ENCODE data around the gene SLC2A10. TPM values are rescaled to one million over a fixed set of nuclear protein-coding genes. Genes with fewer than 3 reads are reported as not detected.

SLC2A10 gene
- total and polyA plus RNA-seq, 7 donors = 6.4 to 28.2 (median 9.4) TPM

GRCh38 chr20:46773680-46774079 lies 64.2 kb downstream of the SLC2A10 start:
- Histone ChIP-seq H3K4me3 (no peak overlapping the region), H3K27ac (no peak overlapping the region)

GRCh38 chr20:46774236-46774635 lies 64.8 kb downstream of the SLC2A10 start:
- TF ChIP-seq POLR2AphosphoS5 (IDR thresholded peaks at IDR 0.05) (no peak), POLR2A (IDR thresholded peaks at IDR 0.05) (no peak), CTCF (IDR thresholded peaks at IDR 0.05) (no peak), EP300 (IDR thresholded peaks at IDR 0.05) (no peak)
- Histone ChIP-seq H3K36me3 (no peaks in the 10 kb centered on the region), H3K4me3 (no peak overlapping the region), H3K27me3 (peaks cover 0 to 3% (median 0%) of the 10 kb centered on the region in 3 donors), H3K27ac (no peak overlapping the region), H3K4me1 (no peaks in the 10 kb centered on the region), H3K9me3 (no peaks in the 10 kb centered on the region)
- 22 to 29% methylated on average over 2 of the region's 2 CpGs for WGBS, 2 donors
- intact Hi-C loops (cut with DNase I) = no loop called here
- no peak for DNase-seq

More at GRCh38 chr20:46773680-46774079, 64.2 kb downstream of the SLC2A10 start:
- peaks cover 0 to 3% (median 0%) of the 10 kb centered on the region in 3 donors for H3K27me3 ChIP-seq
- no peaks in the 10 kb centered on the region for H3K9me3 ChIP-seq
- H3K4me1 ChIP-seq = no peaks in the 10 kb centered on the region
- no peaks in the 10 kb centered on the region for H3K36me3 ChIP-seq
- TF ChIP-seq EP300 (IDR thresholded peaks at IDR 0.05) (no peak), POLR2A (IDR thresholded peaks at IDR 0.05) (no peak), POLR2AphosphoS5 (IDR thresholded peaks at IDR 0.05) (no peak), CTCF (IDR thresholded peaks at IDR 0.05) (no peak)
- intact Hi-C loops (cut with DNase I) = no loop called here
- WGBS, 2 donors = 53 to 69% methylated on average over 9 of the region's 9 CpGs
- no peak for DNase-seq

- no peaks in the 10 kb centered on the region for H3K9me3 ChIP-seq
- no peaks in the 10 kb centered on the region for H3K36me3 ChIP-seq
- intact Hi-C loops (cut with DNase I) = no loop called here
- no peaks in the 10 kb centered on the region for H3K27me3 ChIP-seq
- H3K4me3 ChIP-seq = no peak overlapping the region
- no peak overlapping the region for H3K27ac ChIP-seq
- WGBS, 2 donors = 80 to 89% methylated on average over 9 of the region's 9 CpGs
- TF ChIP-seq POLR2A (IDR thresholded peaks at IDR 0.05) (no peak), CTCF (IDR thresholded peaks at IDR 0.05) (no peak), POLR2AphosphoS5 (IDR thresholded peaks at IDR 0.05) (no peak), EP300 (IDR thresholded peaks at IDR 0.05) (no peak)
- no peaks in the 10 kb centered on the region for H3K4me1 ChIP-seq
- DNase-seq = no peak
These were observed 65.6 kb downstream of the SLC2A10 start for GRCh38 chr20:46774943-46775560.

GRCh38 chr20:46775806-46776205 lies 66.4 kb downstream of the SLC2A10 start:
- no peaks in the 10 kb centered on the region for H3K4me1 ChIP-seq
- H3K9me3 ChIP-seq = no peaks in the 10 kb centered on the region
- intact Hi-C loops (cut with DNase I) = no loop called here
- H3K36me3 ChIP-seq = no peaks in the 10 kb centered on the region
- no peak overlapping the region for H3K4me3 ChIP-seq
- H3K27ac ChIP-seq = no peak overlapping the region
- no peaks in the 10 kb centered on the region for H3K27me3 ChIP-seq
- DNase-seq = no peak
- no peak for TF ChIP-seq EP300 (IDR thresholded peaks at IDR 0.05)
- no peak for TF ChIP-seq POLR2AphosphoS5 (IDR thresholded peaks at IDR 0.05)
- TF ChIP-seq CTCF (IDR thresholded peaks at IDR 0.05) = no peak
- no peak for TF ChIP-seq POLR2A (IDR thresholded peaks at IDR 0.05)
- WGBS, 2 donors = 89 to 95% methylated on average over 1 of the region's 1 CpG

GRCh38 chr20:46777331-46777730 lies 67.9 kb downstream of the SLC2A10 start:
- Histone ChIP-seq H3K4me3 (no peak overlapping the region), H3K9me3 (no peaks in the 10 kb centered on the region), H3K27me3 (no peaks in the 10 kb centered on the region), H3K4me1 (no peaks in the 10 kb centered on the region), H3K27ac (no peak overlapping the region), H3K36me3 (no peaks in the 10 kb centered on the region)
- TF ChIP-seq POLR2A (IDR thresholded peaks at IDR 0.05) (no peak), CTCF (IDR thresholded peaks at IDR 0.05) (no peak), POLR2AphosphoS5 (IDR thresholded peaks at IDR 0.05) (no peak)
- 83 to 88% methylated on average over 7 of the region's 7 CpGs for WGBS, 2 donors
- intact Hi-C loops (cut with DNase I) = no loop called here
- DNase-seq = no peak
